GM12892 (cell line): Measurements from ENCODE around the gene STK32B.

ENCODE experiments used
- POLR2A ChIP-seq: IDR thresholded peaks from 2 replicates; pipeline ENCODE4 v1.6.1; 2011; ENCODE audit warnings: low read depth, low read length, control low read depth
- POLR2AphosphoS5 ChIP-seq: IDR thresholded peaks from 2 replicates; pipeline ENCODE4 v1.6.1; 2011; ENCODE audit warnings: low read depth, low read length, control low read depth

- no peak for TF ChIP-seq POLR2A
- no peak for TF ChIP-seq POLR2AphosphoS5
These were observed 459.2 kb downstream of the STK32B start for GRCh38 chr4:5510504-5510903.
